ENCODE measurements around the gene CYSLTR2.
A peak's percentile ranks its signal among the peaks of the same experiment; 100 is the strongest.

CYSLTR2 gene

DNA sequence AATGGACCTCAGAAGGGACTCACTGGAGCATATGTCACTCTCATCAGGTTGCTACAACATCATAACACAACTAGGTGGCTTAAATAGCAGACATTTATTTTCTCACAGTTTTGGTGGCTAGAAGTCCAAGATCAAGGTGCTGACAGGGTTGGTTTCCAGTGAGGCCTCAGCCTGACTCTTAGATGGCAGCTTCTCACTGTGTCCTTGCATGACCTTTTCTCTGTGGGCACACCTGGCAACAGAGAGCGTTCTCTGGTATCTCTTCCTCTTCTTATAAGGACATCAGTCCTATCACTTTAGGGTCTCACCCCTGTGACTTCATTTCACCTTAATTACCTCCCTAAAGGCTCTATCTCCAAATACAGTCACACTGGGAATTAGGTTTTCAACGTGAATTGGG is 74.5 kb downstream of the CYSLTR2 start:
- Histone ChIP-seq H3K27me3 (ENCODE audit: insufficient read depth, low read depth) (no peaks in the 10 kb centered on the region), H3K9ac (peak overlapping the region; percentile 66), H3K36me3 (ENCODE audit: insufficient read depth) (no peaks in the 10 kb centered on the region), H3K27ac (peak overlapping the region; percentile 97), H3K4me1 (ENCODE audit: low read depth, poor library complexity, severe bottlenecking) (peaks cover 47% of the 10 kb centered on the region), H4K20me1 (ENCODE audit: insufficient read depth) (no peaks in the 10 kb centered on the region), H2AFZ (ENCODE audit: low read depth) (no peak overlapping the region), H3K4me3 (IDR thresholded peaks at IDR 0.05; ENCODE audit: insufficient read depth, low read depth, low read length) (no peak overlapping the region), H3K79me2 (ENCODE audit: insufficient read depth, low read depth) (no peaks in the 10 kb centered on the region), H3K4me2 (peak overlapping the region; percentile 90)
- no peak for TF ChIP-seq CTCF (conservative IDR thresholded peaks at IDR 0.05; ENCODE audit: low read depth, low read length)

DNA sequence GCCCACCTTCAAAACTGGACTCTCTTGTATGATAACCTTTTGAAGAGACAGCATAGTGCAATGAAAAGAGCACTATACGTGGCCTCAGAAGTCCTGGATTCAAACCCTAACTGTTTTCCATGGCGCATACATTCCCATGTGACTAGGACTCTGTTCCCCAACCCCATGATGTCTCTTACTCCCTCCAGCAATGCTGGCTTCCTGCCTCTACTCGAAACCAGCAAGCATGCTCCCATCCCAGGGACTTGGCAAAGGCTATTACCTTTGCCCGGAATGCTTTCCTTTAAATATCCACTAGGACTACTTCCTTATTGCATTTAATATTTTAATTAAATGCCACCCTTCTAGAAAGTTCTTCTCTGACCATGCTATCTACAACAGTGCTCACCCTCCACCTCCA is 75.1 kb downstream of the CYSLTR2 start:
- no peaks in the 10 kb centered on the region for H3K27me3 ChIP-seq (ENCODE audit: insufficient read depth, low read depth)
- no peak for TF ChIP-seq CTCF (conservative IDR thresholded peaks at IDR 0.05; ENCODE audit: low read depth, low read length)
- H4K20me1 ChIP-seq (ENCODE audit: insufficient read depth): no peaks in the 10 kb centered on the region
- peak overlapping the region; percentile 97; the same call in 1 of the 2 replicates for H3K27ac ChIP-seq
- no peak overlapping the region for H3K4me3 ChIP-seq (IDR thresholded peaks at IDR 0.05; ENCODE audit: insufficient read depth, low read depth, low read length)
- H3K79me2 ChIP-seq (ENCODE audit: insufficient read depth, low read depth): no peaks in the 10 kb centered on the region
- H3K4me1 ChIP-seq (ENCODE audit: low read depth, poor library complexity, severe bottlenecking): peaks cover 47% of the 10 kb centered on the region
- H3K9ac ChIP-seq: no peak overlapping the region
- H3K4me2 ChIP-seq: peak overlapping the region; percentile 90; the same call in 1 of the 2 replicates
- no peak overlapping the region for H2AFZ ChIP-seq (ENCODE audit: low read depth)
- H3K36me3 ChIP-seq (ENCODE audit: insufficient read depth): no peaks in the 10 kb centered on the region

- Histone ChIP-seq H3K9ac (no peak overlapping the region), H3K4me3 (IDR thresholded peaks at IDR 0.05; ENCODE audit: insufficient read depth, low read depth, low read length) (no peak overlapping the region), H3K27me3 (ENCODE audit: insufficient read depth, low read depth) (no peaks in the 10 kb centered on the region), H4K20me1 (ENCODE audit: insufficient read depth) (no peaks in the 10 kb centered on the region), H3K27ac (peak overlapping the region; percentile 26; the same call in 1 of the 2 replicates), H2AFZ (ENCODE audit: low read depth) (no peak overlapping the region), H3K36me3 (ENCODE audit: insufficient read depth) (no peaks in the 10 kb centered on the region), H3K4me2 (no peak overlapping the region), H3K4me1 (ENCODE audit: low read depth, poor library complexity, severe bottlenecking) (peaks cover 47% of the 10 kb centered on the region), H3K79me2 (ENCODE audit: insufficient read depth, low read depth) (no peaks in the 10 kb centered on the region)
- no peak for TF ChIP-seq CTCF (conservative IDR thresholded peaks at IDR 0.05; ENCODE audit: low read depth, low read length)
Observed at GRCh38 chr13:48729856-48730255, 76.1 kb downstream of the CYSLTR2 start.

DNA sequence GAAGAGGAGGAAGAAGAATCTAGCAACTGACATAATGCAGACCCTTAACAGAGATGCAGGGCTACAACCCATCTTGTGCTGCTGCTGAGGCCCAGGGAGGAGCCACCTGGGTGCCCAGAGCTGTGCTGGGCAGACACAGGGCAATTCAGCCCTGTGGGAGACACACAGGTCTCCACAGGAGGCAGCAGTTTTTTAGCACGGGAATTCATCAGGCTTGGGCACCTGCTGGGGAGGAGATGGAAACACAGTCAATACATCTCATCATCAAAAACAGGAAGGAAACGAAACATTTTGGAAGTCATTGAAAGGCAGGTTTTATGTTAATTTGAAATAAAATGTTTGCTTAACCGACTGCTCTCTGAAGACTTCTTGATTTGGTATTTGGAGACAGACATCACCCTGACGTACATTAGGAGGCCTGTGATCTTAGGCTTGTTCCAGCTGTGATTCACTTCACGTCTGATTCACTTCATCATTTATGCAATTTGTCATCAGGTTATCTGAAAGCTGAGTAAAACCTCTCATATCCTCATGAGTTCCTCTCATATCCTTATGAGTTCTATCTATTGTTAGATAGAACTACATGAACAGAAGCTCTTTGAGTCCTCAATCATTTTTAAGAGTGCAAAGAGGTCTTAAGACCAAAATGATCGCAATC is 77.4 kb downstream of the CYSLTR2 start:
- no peak overlapping the region for H2AFZ ChIP-seq (ENCODE audit: low read depth)
- H3K27me3 ChIP-seq (ENCODE audit: insufficient read depth, low read depth): no peaks in the 10 kb centered on the region
- H3K4me2 ChIP-seq: no peak overlapping the region
- H3K9ac ChIP-seq: no peak overlapping the region
- H4K20me1 ChIP-seq (ENCODE audit: insufficient read depth): no peaks in the 10 kb centered on the region
- no peak overlapping the region for H3K4me3 ChIP-seq (IDR thresholded peaks at IDR 0.05; ENCODE audit: insufficient read depth, low read depth, low read length)
- no peaks in the 10 kb centered on the region for H3K79me2 ChIP-seq (ENCODE audit: insufficient read depth, low read depth)
- H3K4me1 ChIP-seq (ENCODE audit: low read depth, poor library complexity, severe bottlenecking): peaks cover 47% of the 10 kb centered on the region
- H3K36me3 ChIP-seq (ENCODE audit: insufficient read depth): no peaks in the 10 kb centered on the region
- TF ChIP-seq CTCF (conservative IDR thresholded peaks at IDR 0.05; ENCODE audit: low read depth, low read length): no peak
- no peak overlapping the region for H3K27ac ChIP-seq

All from KMS-11 (cell line).